CD4-positive, alpha-beta T cell treated with Interleukin-21 for 1 hour (primary cell): Measurements from ENCODE around the gene TRAK1.
A peak's percentile ranks its signal among the peaks of the same experiment; 100 is the strongest.

ENCODE experiments used
- DNase-seq: peaks from one replicate; pipeline ENCODE4 v3.0.0-alpha.2; 2020

The TRAK1 gene

GRCh38 chr3:42216302-42216701, 125.1 kb downstream of the TRAK1 start:
- peak; percentile 16 for DNase-seq

DNA sequence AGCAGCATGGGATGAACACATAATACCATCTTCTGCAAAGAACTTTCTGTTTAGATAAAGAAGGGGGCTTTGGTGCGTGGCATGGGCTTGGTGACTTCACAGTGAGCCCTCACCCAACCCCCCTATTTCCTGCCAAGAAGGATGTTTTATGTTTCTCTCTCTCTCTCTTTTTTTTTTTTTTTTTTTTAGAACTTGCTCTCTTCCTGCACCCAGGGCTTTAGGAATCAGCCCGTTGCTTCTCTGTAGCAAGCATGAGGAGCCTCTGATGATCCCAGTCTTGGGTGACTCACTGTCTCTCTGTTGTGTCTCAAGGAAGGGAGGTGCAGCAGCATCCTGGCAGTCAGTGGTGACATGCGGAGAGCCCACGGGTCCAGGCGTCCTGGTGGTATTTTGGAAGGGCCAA, 125.8 kb downstream of the TRAK1 start:
- DNase-seq, result peak; percentile 33

DNA sequence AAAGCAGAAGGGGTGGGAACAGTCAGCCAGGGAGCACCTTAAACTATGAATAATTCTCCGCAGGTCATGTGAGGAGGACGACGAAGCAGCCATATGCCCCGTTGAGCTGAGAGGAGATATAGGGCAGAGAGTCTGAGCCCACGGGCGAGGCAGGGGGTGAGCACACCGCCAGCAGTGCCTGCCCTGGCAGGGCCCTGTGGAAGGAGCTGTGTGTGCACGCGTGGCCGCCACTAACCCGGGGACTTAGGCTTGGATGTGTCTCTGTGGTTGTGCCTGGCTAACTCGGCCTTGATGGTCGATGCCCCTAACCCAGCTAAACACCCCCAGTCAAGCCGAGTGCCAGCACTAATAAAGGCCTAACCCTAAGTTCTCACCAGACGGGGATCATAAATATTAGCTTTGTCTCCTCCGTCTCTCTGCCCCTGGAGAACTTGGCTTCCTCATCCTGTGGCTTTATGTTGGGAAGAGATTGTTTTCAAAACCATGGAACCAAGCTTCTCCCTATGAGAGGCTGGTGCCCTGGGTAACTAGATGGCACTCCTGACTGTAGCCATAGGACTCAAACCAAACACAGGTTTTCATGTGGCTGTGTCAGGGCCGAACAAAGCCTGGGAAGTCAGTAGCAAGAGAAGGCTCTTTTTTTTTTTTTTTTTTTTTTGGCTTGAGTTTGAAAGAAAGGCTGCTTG, 129.4 kb downstream of the TRAK1 start:
- no peak for DNase-seq

- no peak for DNase-seq
Observed at GRCh38 chr3:42222942-42223693, 132.0 kb downstream of the TRAK1 start.

GRCh38 chr3:42224178-42224577, 133.0 kb downstream of the TRAK1 start:
- no peak for DNase-seq

DNA sequence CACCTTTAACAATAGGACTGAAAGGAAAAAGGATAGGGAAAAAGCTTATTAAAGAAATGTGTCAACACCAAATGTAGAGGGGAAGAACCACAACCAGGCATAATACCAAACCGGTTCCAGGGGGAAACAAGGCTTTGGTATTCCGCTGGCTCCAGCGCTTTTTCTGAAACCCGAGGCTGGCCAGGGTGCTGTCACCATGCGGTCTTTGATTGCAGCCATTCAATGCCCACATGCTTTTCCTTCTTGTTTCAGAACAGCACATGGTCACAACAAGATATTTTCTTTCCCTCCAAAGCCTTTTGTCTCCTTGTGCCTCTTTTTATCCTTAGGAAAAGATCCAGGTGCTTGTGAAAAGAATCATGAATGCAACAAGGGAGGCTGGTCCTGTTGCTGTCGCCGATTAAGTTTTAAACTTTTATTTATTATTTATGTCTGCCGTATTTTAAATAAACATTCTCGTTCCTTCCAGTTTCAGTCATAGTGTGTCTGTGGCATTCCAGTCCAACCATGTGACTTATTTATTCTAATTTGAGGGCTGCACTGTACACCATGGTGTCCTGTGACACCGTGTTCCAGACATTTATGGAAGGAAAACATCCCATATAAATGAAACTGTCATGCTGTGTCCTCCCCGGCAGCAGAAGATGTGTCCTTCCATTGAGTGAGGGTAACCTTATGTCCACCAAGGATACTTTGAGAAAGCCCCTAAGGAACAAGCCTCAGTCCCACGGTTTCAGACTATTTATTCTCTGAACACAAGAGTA, 133.7 kb downstream of the TRAK1 start:
- no peak for DNase-seq

DNA sequence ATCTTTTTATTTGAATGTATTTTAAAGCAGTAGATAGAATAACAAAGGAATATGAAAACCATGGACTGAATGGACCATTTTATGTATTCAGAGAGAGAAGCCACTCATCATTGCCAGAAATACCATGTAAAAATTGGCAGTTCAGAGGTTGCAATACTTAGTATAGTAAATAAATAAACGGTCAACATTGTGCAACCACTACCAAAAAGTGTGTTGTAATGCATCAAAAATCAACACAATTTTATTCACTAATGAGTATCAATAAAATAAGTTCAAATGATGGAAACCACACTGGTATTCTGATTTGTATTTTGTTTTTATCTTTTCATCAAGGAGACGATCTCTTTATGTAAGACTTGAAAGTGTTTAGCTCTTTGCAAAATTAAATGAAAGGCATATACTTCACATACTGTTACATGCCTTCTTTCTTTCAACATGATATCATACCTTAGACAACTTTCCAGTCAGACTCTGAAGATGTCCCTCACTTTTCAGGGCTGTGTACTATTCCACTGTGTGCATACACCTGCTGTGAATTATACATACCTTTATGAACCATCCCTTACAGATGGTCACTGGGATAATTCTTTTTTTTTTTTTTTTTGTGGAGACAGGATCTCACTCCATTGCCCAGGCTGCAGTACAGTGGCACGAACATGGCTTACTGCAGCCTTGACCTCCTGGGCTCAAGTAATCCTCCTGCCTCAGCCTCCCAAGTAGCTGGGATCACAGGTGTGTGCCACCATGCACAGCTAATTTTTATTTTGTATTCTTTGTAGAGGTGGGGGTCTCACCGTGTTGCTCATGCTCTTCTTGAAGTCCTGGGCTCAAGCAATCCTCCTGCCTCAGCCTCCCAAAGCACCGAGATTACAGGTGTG, 134.6 kb downstream of the TRAK1 start:
- DNase-seq, result no peak

DNA sequence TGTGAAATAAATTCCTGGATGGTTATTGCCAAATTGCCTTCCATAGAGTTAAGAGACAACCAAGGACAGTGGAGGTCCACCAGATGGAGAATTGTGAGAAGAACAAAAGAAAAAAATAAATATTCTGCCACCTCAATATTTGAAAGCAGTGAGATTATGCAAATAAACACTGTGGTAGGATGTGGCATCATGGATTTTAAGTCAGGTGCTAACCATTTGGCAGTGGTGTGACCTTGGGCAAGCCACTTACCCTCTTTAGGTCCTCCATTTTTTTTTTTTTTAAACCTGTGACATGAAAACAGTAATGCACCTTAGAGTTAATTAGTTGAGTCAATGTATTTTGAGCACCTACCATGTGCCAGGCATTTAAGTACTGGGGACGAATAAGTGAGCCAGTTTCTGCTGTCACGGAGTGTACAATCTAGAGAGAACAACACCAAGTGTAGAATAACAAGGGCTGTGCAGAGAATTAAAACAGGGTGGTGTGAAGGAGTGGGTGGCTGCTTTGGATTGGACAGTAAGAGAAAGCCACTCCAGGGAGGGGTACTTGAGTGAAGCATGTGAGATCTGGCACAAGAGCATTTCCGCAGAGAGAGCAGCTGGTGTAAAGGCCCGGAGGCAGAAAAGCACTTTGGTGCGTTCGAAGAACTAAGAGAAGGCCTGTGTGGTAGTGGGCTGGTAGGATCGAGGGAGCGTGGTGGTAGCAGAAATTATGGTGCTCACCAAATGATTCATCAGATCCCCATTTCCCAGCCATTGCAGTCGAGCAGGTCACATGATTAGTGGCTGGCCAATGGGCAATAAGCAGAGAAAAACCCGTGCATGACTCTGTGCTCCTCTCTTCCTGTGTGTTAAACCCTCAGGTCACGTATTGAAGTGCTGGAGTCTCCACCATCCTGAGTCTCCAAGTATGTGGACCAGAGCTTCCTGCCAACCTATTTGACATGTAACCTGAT, 135.6 kb downstream of the TRAK1 start:
- no peak for DNase-seq

- DNase-seq, result peak; percentile 8
Observed at GRCh38 chr3:42228796-42229195, 137.6 kb downstream of the TRAK1 start.

- no peak for DNase-seq
Observed at GRCh38 chr3:42229266-42229941, 138.2 kb downstream of the TRAK1 start.

DNA sequence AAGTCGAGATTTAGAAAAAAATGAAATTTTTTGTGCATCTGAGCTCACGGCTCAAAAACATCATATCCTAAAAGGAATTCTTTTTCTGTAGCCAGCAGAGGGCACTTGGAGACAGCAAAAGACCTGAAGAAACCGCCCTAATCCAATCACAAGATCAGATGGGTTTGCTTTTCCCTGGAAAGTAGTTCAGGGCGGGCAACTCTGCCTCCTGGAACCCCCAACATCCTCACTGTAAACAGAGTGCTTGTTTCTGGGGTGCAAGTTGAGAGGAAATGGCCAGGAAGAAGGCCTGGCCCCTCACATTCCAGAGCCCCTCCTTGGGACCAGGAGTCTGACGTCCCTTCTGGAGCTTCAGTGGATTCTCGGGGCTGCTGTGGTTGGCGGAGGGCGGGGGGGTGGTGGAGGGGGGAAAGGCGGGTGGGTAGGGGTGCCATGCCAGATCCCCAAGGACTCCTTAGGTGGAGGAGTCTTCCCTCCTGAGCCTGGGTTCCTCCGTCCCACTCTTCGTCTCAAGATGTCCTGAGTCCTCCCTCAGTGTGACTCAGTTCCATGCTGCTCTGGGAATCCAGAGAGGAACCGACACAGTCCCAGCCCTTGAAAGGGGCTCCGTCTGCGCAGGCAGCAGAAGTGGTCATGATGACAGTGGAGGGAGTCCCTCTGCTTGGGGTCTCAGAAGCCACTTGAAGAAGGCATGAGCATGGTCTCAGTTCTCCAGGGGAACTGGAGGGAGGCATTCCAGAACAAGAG, 139.0 kb downstream of the TRAK1 start:
- no peak for DNase-seq

DNA sequence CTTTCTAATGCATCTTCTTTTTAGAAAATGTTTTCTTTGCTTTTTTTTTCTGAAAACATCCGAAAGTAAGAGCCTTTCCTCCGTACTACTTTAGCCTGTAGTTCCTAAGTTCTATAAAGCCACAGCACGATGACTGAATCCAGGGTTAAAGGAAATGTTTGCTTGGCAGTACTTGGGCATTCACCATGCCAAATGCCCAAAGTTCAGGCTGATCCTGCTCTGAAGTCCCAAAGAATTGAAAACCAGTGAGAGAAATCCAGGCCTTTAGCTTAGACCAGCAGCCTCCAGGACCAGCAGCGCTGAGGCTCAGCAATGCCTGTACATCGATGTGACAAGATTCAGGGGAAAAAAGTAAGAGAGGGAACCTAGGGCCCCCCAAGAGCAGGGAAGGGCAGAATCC, 139.7 kb downstream of the TRAK1 start:
- DNase-seq, result no peak

DNA sequence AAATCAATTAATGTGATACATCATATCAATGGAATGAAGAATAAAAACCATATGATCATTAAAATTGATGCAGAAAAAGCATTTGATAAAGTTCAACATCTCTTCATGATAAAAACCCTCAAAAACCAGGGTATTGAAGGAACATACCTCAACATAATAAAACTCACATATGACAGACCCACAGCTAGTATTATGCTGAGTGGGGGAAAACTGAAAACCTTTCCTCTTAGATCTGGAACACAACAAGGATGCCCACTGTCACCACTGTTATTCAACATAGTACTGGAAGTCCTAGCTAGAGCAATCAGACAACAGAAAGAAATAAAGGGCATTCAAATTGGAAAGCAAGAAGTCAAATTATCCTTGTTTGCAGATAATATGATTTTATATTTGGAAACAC, 144.4 kb downstream of the TRAK1 start:
- no peak for DNase-seq

- DNase-seq, result no peak
Observed at GRCh38 chr3:42236611-42237010, 145.5 kb downstream of the TRAK1 start.

DNA sequence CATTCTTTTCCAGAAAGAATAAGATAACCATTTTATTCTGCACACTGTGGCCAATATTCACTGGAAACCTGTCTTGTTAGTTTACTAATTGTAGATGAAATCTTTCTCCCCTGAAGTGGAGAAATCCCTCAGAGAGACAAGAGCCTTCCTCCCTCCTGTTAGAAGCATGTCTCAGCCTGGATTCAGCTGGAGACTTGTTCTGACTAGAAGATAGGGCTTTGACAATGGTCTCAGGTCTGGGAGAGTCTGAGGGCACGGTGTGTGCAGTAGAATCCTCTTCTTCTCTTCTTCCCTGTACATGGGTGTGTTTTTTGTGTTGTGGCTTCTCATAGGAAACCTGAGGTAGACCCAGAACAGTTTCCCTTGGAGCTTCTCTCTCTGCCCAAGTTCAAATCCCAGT, 154.9 kb downstream of the TRAK1 start:
- DNase-seq, result no peak

- peak; percentile 66 for DNase-seq
Observed at GRCh38 chr3:42247576-42248027, 156.4 kb downstream of the TRAK1 start.

DNA sequence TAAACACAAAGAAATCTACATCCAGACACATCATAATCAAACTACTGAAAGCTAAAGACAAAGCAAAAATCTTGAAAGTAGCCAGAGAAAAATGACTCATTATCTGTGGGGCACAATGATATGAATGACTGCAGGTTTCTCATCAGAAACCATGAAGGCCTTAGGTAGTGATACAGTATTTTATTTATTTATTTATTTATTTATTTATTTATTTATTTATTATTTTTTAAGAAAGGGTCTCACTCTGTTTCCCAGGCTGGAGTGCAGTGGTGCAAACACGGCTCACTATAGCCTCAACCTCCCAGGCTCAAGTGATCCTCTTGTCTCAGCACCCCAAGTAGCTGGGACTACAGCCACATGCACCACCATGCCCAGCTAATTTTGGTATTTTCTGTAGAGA, 159.6 kb downstream of the TRAK1 start:
- no peak for DNase-seq

GRCh38 chr3:42254566-42254965, 163.4 kb downstream of the TRAK1 start:
- no peak for DNase-seq

- no peak for DNase-seq
Observed at GRCh38 chr3:42256135-42256819, 165.1 kb downstream of the TRAK1 start.

DNA sequence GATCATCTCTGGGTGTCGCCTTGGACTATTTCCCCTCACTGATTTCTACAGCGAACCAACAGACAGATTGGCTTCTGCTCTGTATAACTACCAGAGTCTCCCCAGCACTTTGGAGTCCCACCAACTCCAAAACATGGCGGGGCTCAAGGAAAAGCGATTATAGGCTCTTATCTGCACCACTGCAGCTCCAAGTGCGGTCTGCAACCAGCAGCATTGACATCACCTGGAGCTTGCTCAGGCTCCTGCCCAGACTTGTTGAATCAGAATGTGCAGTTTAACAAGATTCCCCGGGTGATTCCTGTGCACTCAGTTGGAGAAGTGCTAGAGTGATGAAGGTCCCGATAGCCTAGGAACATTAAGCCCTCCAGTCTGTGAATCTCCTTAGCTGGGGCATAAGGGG, 165.8 kb downstream of the TRAK1 start:
- DNase-seq, result no peak
